Measurements from ENCODE around the gene DCDC2B. TPM values are rescaled to one million over a fixed set of nuclear protein-coding genes. Genes with fewer than 3 reads are reported as not detected.

DCDC2B gene
- total and polyA plus RNA-seq, 2 of the 13 experiments (the other 11 are each of a cell fraction or from before 2014, with no cell fraction given) = not detected

- TF ChIP-seq, protein P1, sequence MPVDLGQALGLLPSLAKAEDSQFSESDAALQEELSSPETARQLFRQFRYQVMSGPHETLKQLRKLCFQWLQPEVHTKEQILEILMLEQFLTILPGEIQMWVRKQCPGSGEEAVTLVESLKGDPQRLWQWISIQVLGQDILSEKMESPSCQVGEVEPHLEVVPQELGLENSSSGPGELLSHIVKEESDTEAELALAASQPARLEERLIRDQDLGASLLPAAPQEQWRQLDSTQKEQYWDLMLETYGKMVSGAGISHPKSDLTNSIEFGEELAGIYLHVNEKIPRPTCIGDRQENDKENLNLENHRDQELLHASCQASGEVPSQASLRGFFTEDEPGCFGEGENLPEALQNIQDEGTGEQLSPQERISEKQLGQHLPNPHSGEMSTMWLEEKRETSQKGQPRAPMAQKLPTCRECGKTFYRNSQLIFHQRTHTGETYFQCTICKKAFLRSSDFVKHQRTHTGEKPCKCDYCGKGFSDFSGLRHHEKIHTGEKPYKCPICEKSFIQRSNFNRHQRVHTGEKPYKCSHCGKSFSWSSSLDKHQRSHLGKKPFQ (CRISPR knock-in tag; IDR thresholded peaks at IDR 0.05; ENCODE audit: insufficient replicate concordance) = peak; percentile 92
- TF ChIP-seq NCOA2 (CRISPR knock-in tag; IDR thresholded peaks at IDR 0.05) = no peak
- TF ChIP-seq, protein P2, sequence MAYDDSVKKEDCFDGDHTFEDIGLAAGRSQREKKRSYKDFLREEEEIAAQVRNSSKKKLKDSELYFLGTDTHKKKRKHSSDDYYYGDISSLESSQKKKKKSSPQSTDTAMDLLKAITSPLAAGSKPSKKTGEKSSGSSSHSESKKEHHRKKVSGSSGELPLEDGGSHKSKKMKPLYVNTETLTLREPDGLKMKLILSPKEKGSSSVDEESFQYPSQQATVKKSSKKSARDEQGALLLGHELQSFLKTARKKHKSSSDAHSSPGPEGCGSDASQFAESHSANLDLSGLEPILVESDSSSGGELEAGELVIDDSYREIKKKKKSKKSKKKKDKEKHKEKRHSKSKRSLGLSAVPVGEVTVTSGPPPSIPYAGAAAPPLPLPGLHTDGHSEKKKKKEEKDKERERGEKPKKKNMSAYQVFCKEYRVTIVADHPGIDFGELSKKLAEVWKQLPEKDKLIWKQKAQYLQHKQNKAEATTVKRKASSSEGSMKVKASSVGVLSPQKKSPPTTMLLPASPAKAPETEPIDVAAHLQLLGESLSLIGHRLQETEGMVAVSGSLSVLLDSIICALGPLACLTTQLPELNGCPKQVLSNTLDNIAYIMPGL (CRISPR knock-in tag; IDR thresholded peaks at IDR 0.05; ENCODE audit: borderline replicate concordance in 1 of 2, low read depth in 1 of 2) = peak; percentile 31 to 70; a peak in 2 of 4 replicates
- TF ChIP-seq STAG1 (CRISPR knock-in tag; IDR thresholded peaks at IDR 0.05) = peak; percentile 18; the same call in 1 of the 2 replicates
- TF ChIP-seq KDM2A (CRISPR knock-in tag; IDR thresholded peaks at IDR 0.05; ENCODE audit: borderline replicate concordance, low read depth) = peak; percentile 58; the same call in 1 of the 2 replicates
- peak; percentile 71; the same call in 1 of the 2 replicates for TF ChIP-seq JUND (CRISPR knock-in tag; IDR thresholded peaks at IDR 0.05)
- no peak for TF ChIP-seq ZNF33B (CRISPR knock-in tag; IDR thresholded peaks at IDR 0.05)
- peak; percentile 36; the same call in 1 of the 2 replicates for TF ChIP-seq ISL2 (CRISPR knock-in tag; IDR thresholded peaks at IDR 0.05)
- TF ChIP-seq IRF1 (CRISPR knock-in tag; IDR thresholded peaks at IDR 0.05; ENCODE audit: low read depth) = peak; percentile 77; the same call in 1 of the 2 replicates
- TF ChIP-seq IKZF5 (CRISPR knock-in tag; IDR thresholded peaks at IDR 0.05) = 0 out of 2 replicates have a peak, but pooled peaks have one; percentile 51
- peak; percentile 68; the same call in 1 of the 2 replicates for TF ChIP-seq FOXC1 (CRISPR knock-in tag; IDR thresholded peaks at IDR 0.05; ENCODE audit: borderline replicate concordance)
- TF ChIP-seq HINFP (CRISPR knock-in tag; IDR thresholded peaks at IDR 0.05; ENCODE audit: low read depth) = no peak
- TF ChIP-seq CEBPZ (IDR thresholded peaks at IDR 0.05; ENCODE audit: low read length) = no peak
- TF ChIP-seq ZBTB21 (CRISPR knock-in tag; IDR thresholded peaks at IDR 0.05) = 0 out of 2 replicates have a peak, but pooled peaks have one; percentile 23
- TF ChIP-seq ZBTB38 (CRISPR knock-in tag; IDR thresholded peaks at IDR 0.05) = peak; percentile 56
These were observed 32.3 kb downstream of the DCDC2B start (continued) for GRCh38 chr1:32241001-32241763.
